SK-N-MC (cell line): ENCODE results near the gene KIAA0513.

Source experiments
- DNase-seq: peaks from one replicate; pipeline ENCODE4 v3.0.0-alpha.2; 2011; ENCODE audit warnings: low read depth, low spot score
- H3K27ac ChIP-seq: fragments of 200-600 bp; sonication (generic); 2 replicates; pipeline ENCODE4 v1.5.1; 2016; ENCODE audit warnings: mixed run types
- H3K36me3 ChIP-seq: fragments of 200-600 bp; sonication (generic); 2 replicates; pipeline ENCODE4 v1.6.1; 2017; ENCODE audit warnings: antibody characterized with exemption, low read length, mixed read lengths; ENCODE audit not compliant: insufficient read depth
- H3K4me3 ChIP-seq: fragments of 200-600 bp; sonication (generic); 2 replicates; pipeline ENCODE4 v1.5.1; 2016
- H3K9ac ChIP-seq: fragments of 200-600 bp; sonication (generic); 2 replicates; pipeline ENCODE4 v1.8.0; 2017; ENCODE audit warnings: mixed run types, mixed read lengths; ENCODE audit not compliant: insufficient read length
- H3K9me3 ChIP-seq: fragments of 200-600 bp; sonication (generic); 2 replicates; pipeline ENCODE4 v1.6.1; 2017; ENCODE audit warnings: low read depth, mild to moderate bottlenecking, antibody characterized with exemption, low read length, moderate library complexity, mixed read lengths
- EZH2 ChIP-seq: fragments of 200-600 bp; sonication (generic); IDR thresholded peaks from one replicate; pipeline ENCODE4 v1.6.1; 2017; ENCODE audit warnings: antibody characterized with exemption
- FOXP2 ChIP-seq: optimal IDR thresholded peaks from 2 replicates; pipeline ENCODE3; 2011; ENCODE audit warnings: mild to moderate bottlenecking, moderate library complexity; ENCODE audit not compliant: insufficient read depth; ENCODE audit errors: extremely low read length, control extremely low read depth
- POLR2AphosphoS5 ChIP-seq: IDR thresholded peaks from 2 replicates; pipeline ENCODE4 v1.6.1; 2012; ENCODE audit warnings: mild to moderate bottlenecking, low read depth, low read length, borderline replicate concordance

The KIAA0513 gene

DNA sequence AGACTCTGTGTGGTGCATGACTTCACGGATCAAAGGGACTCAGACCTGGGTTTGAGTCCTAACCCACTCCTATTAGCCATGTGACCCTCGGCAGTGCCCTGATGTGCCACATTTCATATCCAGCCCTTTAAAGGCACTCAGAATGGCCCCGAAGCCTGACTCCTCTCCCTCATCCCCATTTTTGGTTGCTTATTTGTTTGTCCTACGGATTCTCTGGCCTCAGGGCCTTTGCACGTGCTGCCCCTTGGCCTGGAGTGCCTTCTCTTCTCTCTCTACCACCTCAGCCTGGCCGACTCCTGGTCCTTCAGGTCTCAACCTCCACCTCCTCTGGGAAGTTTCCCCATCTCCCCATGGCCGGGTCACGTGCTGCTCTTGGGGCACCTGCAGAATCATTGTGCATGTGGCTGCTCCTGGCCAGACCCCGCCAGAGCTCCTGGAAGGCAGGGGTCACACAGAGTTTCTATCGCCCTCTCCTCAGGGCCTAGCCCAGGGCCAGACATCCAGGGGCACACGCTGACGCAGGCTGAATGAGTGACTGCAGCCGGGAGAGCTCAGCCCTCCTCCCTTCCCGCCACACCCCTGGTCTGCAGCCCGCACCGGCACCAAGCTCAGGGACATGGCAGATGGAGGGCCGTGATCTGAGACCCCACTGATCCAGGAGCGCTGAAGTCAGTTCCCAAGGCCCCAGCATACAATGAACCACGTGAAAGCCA is 106.6 kb downstream of the KIAA0513 start:
- TF ChIP-seq EZH2: no peak
- no peak for TF ChIP-seq POLR2AphosphoS5
- TF ChIP-seq FOXP2: no peak
- no peak overlapping the region for H3K27ac ChIP-seq
- H3K9me3 ChIP-seq: no peaks in the 10 kb centered on the region
- H3K36me3 ChIP-seq: no peaks in the 10 kb centered on the region
- no peak for DNase-seq
- no peak overlapping the region for H3K9ac ChIP-seq
- H3K4me3 ChIP-seq: no peak overlapping the region

DNA sequence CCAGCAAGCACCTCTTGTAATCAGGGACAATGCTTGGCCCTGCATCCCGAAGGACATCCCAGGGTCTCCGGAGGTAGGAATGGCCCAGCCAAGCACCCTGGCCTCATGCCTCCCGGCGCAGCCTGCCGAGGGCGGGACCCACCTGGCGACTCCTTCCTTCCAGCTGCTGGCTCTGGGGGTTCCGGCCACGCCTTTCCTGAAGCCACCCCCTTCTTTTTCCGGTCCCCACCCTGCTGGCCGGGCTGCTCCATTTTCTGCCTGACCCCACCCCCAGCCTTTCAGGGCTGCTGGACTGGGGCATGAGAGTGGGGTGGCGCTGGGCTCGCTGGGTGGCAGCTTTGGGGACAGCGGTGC is 107.2 kb downstream of the KIAA0513 start:
- Histone ChIP-seq H3K9me3 (no peaks in the 10 kb centered on the region), H3K4me3 (no peak overlapping the region), H3K9ac (no peak overlapping the region), H3K36me3 (no peaks in the 10 kb centered on the region), H3K27ac (no peak overlapping the region)
- TF ChIP-seq POLR2AphosphoS5 (no peak), EZH2 (no peak), FOXP2 (no peak)
- DNase-seq: no peak

DNA sequence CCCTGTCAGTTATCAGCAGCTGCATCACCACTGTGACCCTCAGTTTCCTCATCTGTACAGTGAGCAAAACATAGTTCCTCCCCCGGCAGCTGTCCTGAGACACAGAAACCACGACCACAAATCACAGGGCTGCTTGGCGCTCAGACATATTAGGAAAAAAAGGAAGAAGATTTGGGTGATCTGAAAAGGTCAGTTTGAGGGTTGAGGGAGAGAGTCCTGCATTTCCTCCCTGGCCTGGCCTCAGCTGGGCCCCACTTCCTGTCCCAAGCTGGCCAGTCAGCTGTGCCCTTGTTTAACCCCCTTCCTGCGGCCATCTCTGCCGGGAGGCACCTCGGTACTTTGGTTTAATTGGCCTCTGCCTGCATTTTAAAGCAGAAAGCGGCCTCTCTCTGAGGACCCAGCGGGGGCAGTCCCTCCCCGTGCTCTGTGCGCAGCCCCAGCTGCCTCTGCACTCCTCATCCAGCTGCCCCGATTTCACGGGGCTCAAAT is 108.7 kb downstream of the KIAA0513 start:
- Histone ChIP-seq H3K9ac (no peak overlapping the region), H3K27ac (no peak overlapping the region), H3K36me3 (no peaks in the 10 kb centered on the region), H3K9me3 (no peaks in the 10 kb centered on the region), H3K4me3 (no peak overlapping the region)
- no peak for DNase-seq
- TF ChIP-seq FOXP2 (no peak), POLR2AphosphoS5 (no peak), EZH2 (no peak)

DNA sequence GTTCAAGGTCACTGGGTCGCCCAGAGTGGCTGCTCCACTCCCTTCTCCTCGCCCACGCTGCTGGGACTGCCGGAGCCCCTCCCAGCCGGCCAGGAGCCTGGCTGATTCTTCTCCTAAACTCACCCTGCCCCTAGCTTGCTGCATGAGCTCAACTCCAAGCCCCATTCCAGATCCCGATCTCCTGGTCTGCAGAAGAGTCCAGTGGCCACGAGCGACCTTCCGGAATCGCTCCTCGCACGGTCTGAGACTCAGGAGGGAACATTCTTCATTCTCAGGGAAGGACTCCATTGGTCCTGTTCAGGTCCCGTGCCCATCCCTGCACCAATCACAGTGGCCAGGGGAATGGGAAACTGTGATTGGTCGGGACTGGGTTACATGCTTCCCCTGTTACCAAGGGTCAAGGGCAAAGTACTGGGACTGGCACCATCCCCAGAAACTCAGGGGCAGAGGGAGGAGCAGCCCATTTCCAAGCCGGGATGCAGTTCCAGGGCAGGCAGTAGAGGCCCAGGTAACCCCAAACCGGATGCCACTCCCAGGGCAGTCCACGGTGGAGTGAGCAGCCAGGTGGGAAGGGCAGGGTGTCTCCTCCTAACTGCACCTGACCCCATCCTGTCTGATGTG is 109.2 kb downstream of the KIAA0513 start:
- H3K27ac ChIP-seq: no peak overlapping the region
- no peaks in the 10 kb centered on the region for H3K36me3 ChIP-seq
- no peak overlapping the region for H3K9ac ChIP-seq
- H3K4me3 ChIP-seq: no peak overlapping the region
- H3K9me3 ChIP-seq: no peaks in the 10 kb centered on the region
- TF ChIP-seq FOXP2: no peak
- no peak for TF ChIP-seq POLR2AphosphoS5
- TF ChIP-seq EZH2: no peak
- DNase-seq: no peak

DNA sequence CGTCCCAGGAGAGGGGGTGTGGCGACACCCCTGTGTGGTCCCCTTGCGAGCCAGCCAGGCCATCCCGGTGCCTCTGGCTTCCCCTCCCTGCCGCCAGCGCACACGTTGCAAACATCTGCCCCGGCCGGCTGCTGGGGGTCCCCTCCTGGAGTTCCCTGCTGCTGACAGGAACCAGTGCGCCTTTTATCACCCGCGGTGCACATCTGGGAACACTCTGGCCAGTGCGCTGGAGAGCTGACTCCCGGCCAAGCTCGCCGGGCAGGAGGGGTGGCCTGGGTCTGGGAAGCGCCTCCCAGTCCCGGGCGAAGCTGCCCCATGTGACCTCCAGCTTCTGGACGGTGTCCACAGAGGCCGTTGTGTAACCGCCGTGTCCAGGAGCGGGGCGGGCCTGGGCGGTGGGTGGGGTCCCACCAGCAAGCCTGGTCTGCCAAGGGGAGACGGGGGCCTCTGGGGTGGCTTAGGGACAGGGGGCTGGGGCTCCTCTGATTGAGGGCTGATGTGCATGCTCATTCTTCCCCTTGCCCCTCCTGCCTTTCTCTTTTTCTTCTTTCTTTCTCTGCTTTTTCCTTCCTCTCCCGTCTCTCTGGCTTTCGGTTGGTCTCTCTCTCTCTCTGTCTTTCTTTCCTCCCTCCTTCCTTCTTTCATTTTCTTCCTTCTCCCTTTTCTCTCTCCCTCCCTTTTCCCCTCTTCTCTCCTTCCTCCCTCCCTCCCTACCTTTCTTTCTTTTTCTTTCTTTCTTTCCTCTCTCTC is 109.9 kb downstream of the KIAA0513 start:
- H3K27ac ChIP-seq: no peak overlapping the region
- no peaks in the 10 kb centered on the region for H3K36me3 ChIP-seq
- TF ChIP-seq EZH2: no peak
- no peak for TF ChIP-seq FOXP2
- no peaks in the 10 kb centered on the region for H3K9me3 ChIP-seq
- DNase-seq: no peak
- no peak overlapping the region for H3K9ac ChIP-seq
- H3K4me3 ChIP-seq: no peak overlapping the region

DNA sequence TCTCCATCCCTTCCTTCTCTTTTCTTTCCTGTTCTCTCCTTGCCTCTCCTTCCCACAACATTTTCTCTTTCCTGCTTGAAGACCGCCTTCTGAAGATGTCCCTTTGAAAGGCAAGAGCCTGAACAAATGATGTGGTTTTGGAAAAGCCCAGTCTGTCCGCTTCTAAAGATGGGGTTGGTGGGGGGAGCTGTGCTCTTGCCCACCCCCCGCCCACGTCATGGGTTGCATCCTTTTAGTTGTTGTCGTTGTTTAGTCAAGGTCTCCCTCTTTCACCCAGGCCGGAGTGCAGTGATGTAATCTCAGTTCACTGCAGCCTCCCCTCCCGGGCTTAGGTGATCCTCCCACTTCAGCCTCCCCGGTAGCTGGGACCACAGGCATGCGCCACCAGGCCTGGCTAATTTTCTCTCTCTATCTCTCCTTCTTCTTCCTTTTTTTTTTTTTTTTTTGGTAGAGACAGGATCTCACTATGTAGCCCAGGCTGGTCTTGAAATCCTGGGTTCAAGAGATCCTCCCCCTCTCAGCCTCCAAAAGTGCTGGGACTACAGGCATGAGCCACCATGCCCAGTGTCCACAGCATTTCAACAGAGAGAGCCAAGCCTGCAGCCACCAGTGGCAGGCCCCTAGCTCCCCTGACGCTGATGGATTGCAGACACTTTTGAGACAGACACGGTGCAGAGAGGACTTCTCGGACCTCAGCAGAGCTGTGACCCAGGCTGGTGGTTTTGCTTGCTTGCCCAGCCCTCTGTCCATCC is 110.7 kb downstream of the KIAA0513 start:
- H3K4me3 ChIP-seq: no peak overlapping the region

DNA sequence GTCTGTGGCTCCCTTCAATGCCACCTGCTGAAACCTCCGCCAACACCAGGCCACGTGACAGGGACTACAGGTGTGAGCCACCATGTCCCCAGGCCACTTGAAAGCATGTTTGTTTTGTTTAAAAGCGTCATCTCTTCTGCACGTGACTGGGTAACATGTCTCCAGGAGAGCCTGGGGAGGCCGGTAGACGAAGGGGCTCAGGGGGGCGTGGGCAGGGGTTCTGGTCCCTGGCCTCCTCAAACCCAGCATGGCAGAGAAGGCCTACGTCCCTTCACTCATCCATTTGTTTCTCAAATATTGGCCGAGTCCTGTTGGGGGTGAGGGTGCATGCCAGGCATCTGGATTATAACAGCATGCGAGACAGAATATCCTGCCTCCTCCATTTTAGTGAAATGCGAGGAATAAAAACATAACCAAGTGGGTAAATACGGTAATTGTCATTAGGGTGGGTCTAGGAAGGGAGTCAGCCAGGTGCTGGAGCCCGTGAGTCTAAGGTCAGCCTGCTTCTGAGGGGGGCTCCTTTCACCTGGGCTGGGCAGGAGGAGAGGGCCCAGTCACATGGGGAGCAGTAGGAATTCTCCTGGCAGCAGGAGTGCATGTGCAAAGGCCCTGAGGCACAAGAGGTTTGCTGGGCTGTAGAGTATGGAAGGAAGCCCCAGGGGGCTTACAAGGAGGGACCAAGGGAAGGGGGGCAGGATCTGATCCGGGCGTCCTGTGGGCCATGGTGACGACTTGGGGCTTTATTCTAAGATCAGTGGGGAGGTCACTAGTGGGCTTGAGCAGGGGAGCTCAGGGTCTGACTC is 111.4 kb downstream of the KIAA0513 start:
- no peak for DNase-seq
- no peak overlapping the region for H3K27ac ChIP-seq

More for the DNA sequence above, 110.7 kb downstream of the KIAA0513 start:
- no peaks in the 10 kb centered on the region for H3K36me3 ChIP-seq
- H3K9me3 ChIP-seq: no peaks in the 10 kb centered on the region
- H3K9ac ChIP-seq: no peak overlapping the region
- no peak for DNase-seq
- H3K27ac ChIP-seq: no peak overlapping the region
- TF ChIP-seq EZH2: no peak

DNA sequence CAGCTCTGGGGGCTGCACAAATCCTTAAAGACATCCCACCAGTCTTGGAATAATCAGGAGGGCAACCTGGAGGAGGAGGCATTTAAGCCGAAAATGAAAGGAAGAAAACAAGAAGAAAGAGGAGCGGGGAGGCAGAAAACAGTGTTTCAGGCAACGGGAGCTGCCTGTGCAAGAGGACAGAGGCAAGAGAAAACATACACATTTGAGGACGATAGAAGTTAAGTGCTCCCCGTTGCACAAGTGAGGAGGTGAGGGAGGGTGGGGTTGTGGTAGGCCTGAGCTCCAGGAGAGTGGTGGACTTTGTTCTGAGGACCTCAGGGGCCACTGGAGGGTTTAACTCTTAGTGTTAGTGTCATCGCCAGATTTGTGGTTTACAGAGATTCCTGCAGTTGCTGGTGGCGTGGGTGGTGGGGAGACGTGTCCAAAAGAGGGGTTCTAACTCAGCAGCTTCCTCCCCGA is 112.3 kb downstream of the KIAA0513 start:
- H3K9ac ChIP-seq: no peak overlapping the region
- no peak for TF ChIP-seq EZH2
- no peak for TF ChIP-seq POLR2AphosphoS5
- no peak for TF ChIP-seq FOXP2
- H3K4me3 ChIP-seq: no peak overlapping the region
- no peak for DNase-seq
- no peaks in the 10 kb centered on the region for H3K36me3 ChIP-seq
- no peak overlapping the region for H3K27ac ChIP-seq
- no peaks in the 10 kb centered on the region for H3K9me3 ChIP-seq

More for the DNA sequence above, 111.4 kb downstream of the KIAA0513 start:
- H3K4me3 ChIP-seq: no peak overlapping the region
- TF ChIP-seq POLR2AphosphoS5 (no peak), EZH2 (no peak), FOXP2 (no peak)
- no peak overlapping the region for H3K9ac ChIP-seq
- no peaks in the 10 kb centered on the region for H3K9me3 ChIP-seq
- no peaks in the 10 kb centered on the region for H3K36me3 ChIP-seq
